Astrocyte (in vitro differentiated cells and primary cell): ENCODE results near the gene CMIP. TPM values are rescaled to one million over a fixed set of nuclear protein-coding genes. Genes with fewer than 3 reads are reported as not detected.

Experiments used
- DNase-seq: peaks from one replicate; pipeline ENCODE4 v3.0.0-alpha.2; 2010; ENCODE audit warnings: low read depth
- FAIRE-seq: peaks from 2 replicates; lab custom pipeline; 2011; peaks lifted over from hg19 to GRCh38; lab: Jason Lieb, UNC
- H2AFZ ChIP-seq: 2 replicates; pipeline ENCODE4 v1.6.0; 2012; ENCODE audit warnings: low read depth, low read length, inconsistent platforms
- H3K27ac ChIP-seq: 2 replicates; pipeline ENCODE4 v1.5.1; 2011; ENCODE audit warnings: low read depth, low read length, inconsistent platforms
- H3K27me3 ChIP-seq: 2 replicates; pipeline ENCODE4 v1.6.0; 2011; ENCODE audit warnings: low read length, inconsistent platforms; ENCODE audit not compliant: insufficient read depth
- H3K36me3 ChIP-seq: 2 replicates; pipeline ENCODE4 v1.5.1; 2011; ENCODE audit warnings: low read length, inconsistent platforms; ENCODE audit not compliant: insufficient read depth
- H3K4me1 ChIP-seq: 2 replicates; pipeline ENCODE4 v1.5.1; 2011; ENCODE audit warnings: low read length, inconsistent platforms; ENCODE audit not compliant: insufficient read depth
- H3K4me2 ChIP-seq: 2 replicates; pipeline ENCODE4 v1.6.0; 2012; ENCODE audit warnings: low read length, inconsistent platforms
- H3K4me3 ChIP-seq: 2 replicates; pipeline ENCODE4 v1.5.1; 2011; ENCODE audit warnings: low read depth, mild to moderate bottlenecking, low read length, inconsistent platforms; ENCODE audit not compliant: insufficient read depth
- H3K79me2 ChIP-seq: 2 replicates; pipeline ENCODE4 v1.6.0; 2012; ENCODE audit warnings: mild to moderate bottlenecking, low read length, inconsistent platforms; ENCODE audit not compliant: insufficient read depth
- H3K9ac ChIP-seq: 2 replicates; pipeline ENCODE4 v1.6.0; 2012; ENCODE audit warnings: mild to moderate bottlenecking, low read length, inconsistent platforms
- H3K9me3 ChIP-seq: 2 replicates; pipeline ENCODE4 v1.5.1; 2012; ENCODE audit warnings: low read depth, mild to moderate bottlenecking, low read length, inconsistent platforms; ENCODE audit not compliant: insufficient read depth
- H4K20me1 ChIP-seq: 2 replicates; pipeline ENCODE4 v1.6.0; 2012; ENCODE audit warnings: low read length, inconsistent platforms; ENCODE audit not compliant: insufficient read depth
- H3K27ac Mint-ChIP-seq: one replicate; pipeline ENCODE4 v1.8.0; 2021; ENCODE audit warnings: mild to moderate bottlenecking, mixed read lengths; ENCODE audit not compliant: unreplicated experiment
- H3K27me3 Mint-ChIP-seq: one replicate; pipeline ENCODE4 v1.8.0; 2021; ENCODE audit warnings: low read depth, mixed read lengths; ENCODE audit not compliant: unreplicated experiment
- H3K36me3 Mint-ChIP-seq: one replicate; pipeline ENCODE4 v1.8.0; 2021; ENCODE audit warnings: low read depth, mixed read lengths; ENCODE audit not compliant: unreplicated experiment
- H3K4me1 Mint-ChIP-seq: one replicate; pipeline ENCODE4 v1.8.0; 2021; ENCODE audit warnings: low read depth, mixed read lengths; ENCODE audit not compliant: unreplicated experiment
- H3K4me3 Mint-ChIP-seq: one replicate; pipeline ENCODE4 v1.8.0; 2021; ENCODE audit warnings: mild to moderate bottlenecking, moderate library complexity, mixed read lengths; ENCODE audit not compliant: unreplicated experiment
- H3K9me3 Mint-ChIP-seq: one replicate; pipeline ENCODE4 v1.8.0; 2021; ENCODE audit warnings: mild to moderate bottlenecking, mixed read lengths; ENCODE audit not compliant: unreplicated experiment
- EZH2 ChIP-seq: IDR thresholded peaks from 2 replicates; pipeline ENCODE4 v1.6.1; 2012; ENCODE audit warnings: mild to moderate bottlenecking, low read length, inconsistent platforms; ENCODE audit not compliant: insufficient read depth
- total RNA-seq: library from RNA; stranded (reverse); gene quantifications from 2 replicates; pipeline ENCODE4 v1.2.1, GENCODE V29; 2021
- TF ChIP-seq, protein P1 (sequence below): IDR thresholded peaks from 2 replicates; pipeline ENCODE4 v1.5.1; 2011; ENCODE audit warnings: low read depth, mild to moderate bottlenecking, inconsistent platforms, low read length, moderate library complexity; ENCODE audit not compliant: insufficient read depth

The CMIP gene
- total RNA-seq, 1 donor from 2014 or later = 71.5 TPM

DNA sequence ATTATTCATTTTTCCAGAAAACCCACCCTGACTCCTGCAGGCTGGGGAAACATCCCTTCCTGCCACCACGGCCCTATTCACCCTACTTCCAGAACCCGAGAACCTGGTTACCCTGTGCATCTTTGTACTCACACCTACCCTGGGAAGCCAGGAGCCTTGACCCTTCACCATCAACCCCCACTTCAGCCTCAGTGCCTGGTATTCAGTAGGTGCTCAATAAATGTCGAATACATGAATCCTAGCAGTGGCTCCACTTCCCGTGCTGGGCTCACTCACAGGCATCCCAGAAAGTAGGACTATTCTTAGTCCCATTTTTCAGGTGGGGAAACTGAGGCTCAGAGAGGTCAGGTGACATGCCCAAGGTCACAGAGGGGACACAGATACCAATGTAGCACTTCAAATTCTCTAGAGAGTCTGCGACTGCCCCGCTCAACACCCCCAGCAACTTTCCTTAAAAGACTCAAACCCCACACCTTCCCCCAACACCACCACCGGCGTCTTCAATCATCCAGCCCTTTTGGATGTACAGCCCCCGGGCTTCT, 36.1 kb upstream of the CMIP start:
- Histone ChIP-seq H3K9me3 (no peaks in the 10 kb centered on the region), H4K20me1 (no peaks in the 10 kb centered on the region), H3K9ac (no peak overlapping the region), H3K4me1 (peaks cover 23% of the 10 kb centered on the region), H2AFZ (no peak overlapping the region), H3K27ac (no peak overlapping the region), H3K36me3 (no peaks in the 10 kb centered on the region), H3K4me3 (no peak overlapping the region), H3K27me3 (no peaks in the 10 kb centered on the region), H3K4me2 (no peak overlapping the region), H3K79me2 (no peaks in the 10 kb centered on the region)
- no peak overlapping the region for H3K27ac Mint-ChIP-seq
- no peak for TF ChIP-seq EZH2
- TF ChIP-seq, protein P1, sequence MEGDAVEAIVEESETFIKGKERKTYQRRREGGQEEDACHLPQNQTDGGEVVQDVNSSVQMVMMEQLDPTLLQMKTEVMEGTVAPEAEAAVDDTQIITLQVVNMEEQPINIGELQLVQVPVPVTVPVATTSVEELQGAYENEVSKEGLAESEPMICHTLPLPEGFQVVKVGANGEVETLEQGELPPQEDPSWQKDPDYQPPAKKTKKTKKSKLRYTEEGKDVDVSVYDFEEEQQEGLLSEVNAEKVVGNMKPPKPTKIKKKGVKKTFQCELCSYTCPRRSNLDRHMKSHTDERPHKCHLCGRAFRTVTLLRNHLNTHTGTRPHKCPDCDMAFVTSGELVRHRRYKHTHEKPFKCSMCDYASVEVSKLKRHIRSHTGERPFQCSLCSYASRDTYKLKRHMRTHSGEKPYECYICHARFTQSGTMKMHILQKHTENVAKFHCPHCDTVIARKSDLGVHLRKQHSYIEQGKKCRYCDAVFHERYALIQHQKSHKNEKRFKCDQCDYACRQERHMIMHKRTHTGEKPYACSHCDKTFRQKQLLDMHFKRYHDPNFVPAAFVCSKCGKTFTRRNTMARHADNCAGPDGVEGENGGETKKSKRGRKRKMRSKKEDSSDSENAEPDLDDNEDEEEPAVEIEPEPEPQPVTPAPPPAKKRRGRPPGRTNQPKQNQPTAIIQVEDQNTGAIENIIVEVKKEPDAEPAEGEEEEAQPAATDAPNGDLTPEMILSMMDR = no peak
- no peaks in the 10 kb centered on the region for H3K36me3 Mint-ChIP-seq
- FAIRE-seq = no peak
- no peaks in the 10 kb centered on the region for H3K9me3 Mint-ChIP-seq
- peaks cover 13% of the 10 kb centered on the region for H3K4me1 Mint-ChIP-seq
- H3K4me3 Mint-ChIP-seq = peak overlapping the region; percentile 40
- no peak for DNase-seq
- H3K27me3 Mint-ChIP-seq = peaks cover 6% of the 10 kb centered on the region

DNA sequence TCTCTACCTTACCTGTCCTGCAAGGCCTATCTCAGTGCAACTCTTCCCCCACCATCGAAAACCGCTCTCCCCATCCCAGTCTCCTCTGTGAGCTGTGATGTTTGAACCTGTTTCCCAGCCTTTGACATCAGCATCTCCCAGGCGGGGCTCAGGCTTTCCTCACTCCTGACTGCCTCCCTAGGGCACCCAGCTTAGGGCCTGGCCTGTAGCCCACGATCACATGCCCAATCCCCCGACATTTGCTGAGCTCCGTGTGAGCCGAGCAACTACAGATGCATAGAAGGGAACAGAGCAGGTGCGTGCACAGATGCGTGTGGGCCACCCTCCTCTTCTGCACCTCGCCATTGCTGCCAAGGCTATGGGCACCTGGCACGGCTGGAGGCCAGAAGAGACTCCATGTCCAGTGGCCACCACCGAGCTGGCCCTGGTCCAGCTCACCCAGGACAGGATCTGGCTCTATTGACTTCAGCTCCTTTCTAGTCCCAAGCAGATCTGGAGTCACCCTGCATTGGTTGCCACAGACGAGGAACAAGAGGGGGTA, 35.5 kb upstream of the CMIP start:
- Histone ChIP-seq H3K9ac (no peak overlapping the region), H3K9me3 (no peaks in the 10 kb centered on the region), H3K4me2 (no peak overlapping the region), H3K36me3 (no peaks in the 10 kb centered on the region), H3K27ac (no peak overlapping the region), H3K27me3 (no peaks in the 10 kb centered on the region), H3K79me2 (no peaks in the 10 kb centered on the region), H3K4me3 (no peak overlapping the region), H4K20me1 (no peaks in the 10 kb centered on the region), H2AFZ (no peak overlapping the region), H3K4me1 (peaks cover 18% of the 10 kb centered on the region)
- Mint-ChIP-seq H3K27me3 (peaks cover 6% of the 10 kb centered on the region), H3K4me1 (peaks cover 13% of the 10 kb centered on the region), H3K27ac (no peak overlapping the region), H3K9me3 (no peaks in the 10 kb centered on the region), H3K4me3 (no peak overlapping the region), H3K36me3 (no peaks in the 10 kb centered on the region)
- DNase-seq (no peak), FAIRE-seq (no peak)
- TF ChIP-seq, protein P1 = no peak
- TF ChIP-seq EZH2 = no peak

DNA sequence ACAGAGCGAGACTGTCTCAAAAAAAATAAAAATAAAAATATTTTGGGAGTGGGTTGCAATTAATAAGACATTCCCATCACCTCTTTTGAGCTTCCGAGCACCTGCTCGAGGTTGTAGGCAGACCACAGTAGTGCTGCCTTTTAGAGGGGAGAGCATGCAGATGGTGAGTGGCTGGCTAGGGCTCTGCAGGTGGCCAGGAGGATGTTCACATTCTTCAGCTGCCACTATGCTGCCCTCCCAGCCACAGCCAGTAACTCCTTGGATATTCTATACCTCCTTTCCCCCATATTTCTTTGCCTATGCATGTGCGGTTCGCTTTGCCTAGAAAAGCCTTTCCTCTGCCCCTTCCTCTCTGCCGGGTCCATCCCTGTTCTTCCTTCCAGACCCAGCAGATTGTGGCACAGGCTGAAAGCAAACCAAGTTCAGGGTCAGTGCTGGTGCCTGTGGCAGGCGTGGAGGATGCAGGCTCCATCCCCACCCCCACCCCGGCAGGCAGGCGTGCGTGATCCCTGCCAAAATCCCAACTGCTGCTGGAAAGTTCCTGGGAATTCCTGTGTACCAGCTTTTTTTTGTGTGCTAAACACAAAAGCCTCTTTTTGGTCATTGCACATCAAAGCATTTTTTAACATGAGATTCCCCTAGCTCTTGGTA, 33.8 kb upstream of the CMIP start:
- FAIRE-seq (no peak), DNase-seq (no peak)
- Histone ChIP-seq H3K79me2 (no peaks in the 10 kb centered on the region), H2AFZ (no peak overlapping the region), H3K27ac (no peak overlapping the region), H3K4me2 (no peak overlapping the region), H3K9me3 (no peaks in the 10 kb centered on the region), H3K4me3 (no peak overlapping the region), H4K20me1 (no peaks in the 10 kb centered on the region), H3K27me3 (no peaks in the 10 kb centered on the region), H3K4me1 (peaks cover 14% of the 10 kb centered on the region), H3K36me3 (no peaks in the 10 kb centered on the region), H3K9ac (no peak overlapping the region)
- Mint-ChIP-seq H3K4me1 (peaks cover 12% of the 10 kb centered on the region), H3K9me3 (no peaks in the 10 kb centered on the region), H3K36me3 (no peaks in the 10 kb centered on the region), H3K4me3 (no peak overlapping the region), H3K27ac (no peak overlapping the region), H3K27me3 (peaks cover 7% of the 10 kb centered on the region)
- TF ChIP-seq, protein P1 = no peak
- TF ChIP-seq EZH2 = no peak
